ENCODE data around the gene KDM5C.
A peak's percentile ranks its signal among the peaks of the same experiment; 100 is the strongest.

The KDM5C gene

GRCh38 chrX:53224860-53225797, at the start of gene KDM5C:
TSS of gene KDM5C (minus strand) at chrX:53225207. CDS start at chrX:53224889, 318 bp downstream.
- DNase-seq, result peak in 1 of 2 experiments; percentile 65

GRCh38 chrX:53272808-53273337, 47.9 kb upstream of the KDM5C start:
- no peak for DNase-seq

GRCh38 chrX:53269536-53270107, 44.6 kb upstream of the KDM5C start:
- DNase-seq, result no peak

GRCh38 chrX:53268173-53268572, 43.2 kb upstream of the KDM5C start:
- DNase-seq, result no peak

GRCh38 chrX:53266914-53267313, 41.9 kb upstream of the KDM5C start:
- DNase-seq, result no peak

GRCh38 chrX:53265771-53266574, 41.0 kb upstream of the KDM5C start:
- no peak for DNase-seq

- no peak for DNase-seq
Measured at GRCh38 chrX:53263597-53264094, 38.6 kb upstream of the KDM5C start.

- DNase-seq, result no peak
Measured at GRCh38 chrX:53262918-53263394, 37.9 kb upstream of the KDM5C start.

GRCh38 chrX:53262189-53262917, 37.3 kb upstream of the KDM5C start:
- DNase-seq, result peak in 1 of 2 experiments; percentile 9

- DNase-seq, result no peak
Measured at GRCh38 chrX:53261355-53261972, 36.5 kb upstream of the KDM5C start.

- no peak for DNase-seq
Measured at GRCh38 chrX:53260836-53261235, 35.8 kb upstream of the KDM5C start.

GRCh38 chrX:53257670-53258423, 32.8 kb upstream of the KDM5C start:
- DNase-seq, result no peak

GRCh38 chrX:53257166-53257565, 32.2 kb upstream of the KDM5C start:
- DNase-seq, result no peak

GRCh38 chrX:53256446-53257041, 31.5 kb upstream of the KDM5C start:
- no peak for DNase-seq

GRCh38 chrX:53255738-53256191, 30.8 kb upstream of the KDM5C start:
- no peak for DNase-seq

GRCh38 chrX:53254570-53255461, 29.8 kb upstream of the KDM5C start:
- no peak for DNase-seq

GRCh38 chrX:53253293-53254020, 28.4 kb upstream of the KDM5C start:
- DNase-seq, result no peak

- DNase-seq, result no peak
Measured at GRCh38 chrX:53251307-53251706, 26.3 kb upstream of the KDM5C start.

Data from cerebellar nuclear complex (tissue), 1 donor.